ENCODE data around the gene NOTUM. TPM values are rescaled to one million over a fixed set of nuclear protein-coding genes. Genes with fewer than 3 reads are reported as not detected.

NOTUM gene
- total and polyA plus RNA-seq, 2 donors (not counting 1 experiment from before 2014, with no cell fraction given) = 0.02 to 0.50 TPM

GRCh38 chr17:81903415-81903831 lies 57.6 kb downstream of the NOTUM start:
- H3K9ac ChIP-seq (ENCODE audit: insufficient read depth, low read length) = no peak overlapping the region
- no peak overlapping the region for H3K4me3 ChIP-seq (replicated peaks in 1 of 4; ENCODE audit: control extremely low read depth in 1 of 4, insufficient read depth in 1 of 4, low read depth in 3 of 4, low read length in 4 of 4)
- no peak overlapping the region for H2AFZ ChIP-seq (ENCODE audit: low read length)
- no peaks in the 10 kb centered on the region for H3K27me3 ChIP-seq (ENCODE audit: control insufficient read depth, insufficient read depth, low read length)
- no peaks in the 10 kb centered on the region for H3K9me3 ChIP-seq (ENCODE audit: control insufficient read depth, insufficient read depth, low read depth, low read length)
- H3K79me2 ChIP-seq (ENCODE audit: control insufficient read depth, insufficient read depth, low read length) = no peaks in the 10 kb centered on the region
- peaks cover 32% of the 10 kb centered on the region for H3K36me3 ChIP-seq (ENCODE audit: control insufficient read depth, insufficient read depth, low read length)
- no peaks in the 10 kb centered on the region for H3K4me1 ChIP-seq (ENCODE audit: control insufficient read depth, extremely low read depth, insufficient read depth, low read length)
- no peak overlapping the region for H3K4me2 ChIP-seq (ENCODE audit: extremely low read depth, insufficient read depth, low read length)
- H3K27ac ChIP-seq (ENCODE audit: insufficient read depth, low read length) = no peak overlapping the region
- no peaks in the 10 kb centered on the region for H4K20me1 ChIP-seq (ENCODE audit: control insufficient read depth, extremely low read depth, insufficient read depth, low read length)
- no peak for DNase-seq (ENCODE audit: low read depth in 2 of 2)
- no peak for TF ChIP-seq EZH2 (IDR thresholded peaks at IDR 0.05; ENCODE audit: low read length, missing control alignments)

- H3K4me2 ChIP-seq (ENCODE audit: extremely low read depth, insufficient read depth, low read length) = peak overlapping the region; percentile 59
- no peaks in the 10 kb centered on the region for H3K9me3 ChIP-seq (ENCODE audit: control insufficient read depth, insufficient read depth, low read depth, low read length)
- peak overlapping the region in 1 of 4 experiments; percentile 42 for H3K4me3 ChIP-seq (replicated peaks in 1 of 4; ENCODE audit: control extremely low read depth in 1 of 4, insufficient read depth in 1 of 4, low read depth in 3 of 4, low read length in 4 of 4)
- H4K20me1 ChIP-seq (ENCODE audit: control insufficient read depth, extremely low read depth, insufficient read depth, low read length) = no peaks in the 10 kb centered on the region
- no peak for DNase-seq (ENCODE audit: low read depth in 2 of 2)
- H3K4me1 ChIP-seq (ENCODE audit: control insufficient read depth, extremely low read depth, insufficient read depth, low read length) = no peaks in the 10 kb centered on the region
- H3K79me2 ChIP-seq (ENCODE audit: control insufficient read depth, insufficient read depth, low read length) = no peaks in the 10 kb centered on the region
- no peak overlapping the region for H3K27ac ChIP-seq (ENCODE audit: insufficient read depth, low read length)
- TF ChIP-seq CTCF (conservative IDR thresholded peaks at IDR 0.05 in 1 of 2, IDR thresholded peaks at IDR 0.05 in 1 of 2; ENCODE audit: low read depth in 1 of 2, low read length in 2 of 2) (no peak), EZH2 (IDR thresholded peaks at IDR 0.05; ENCODE audit: low read length, missing control alignments) (no peak)
- no peaks in the 10 kb centered on the region for H3K27me3 ChIP-seq (ENCODE audit: control insufficient read depth, insufficient read depth, low read length)
- H3K36me3 ChIP-seq (ENCODE audit: control insufficient read depth, insufficient read depth, low read length) = peaks cover 30% of the 10 kb centered on the region
- H3K9ac ChIP-seq (ENCODE audit: insufficient read depth, low read length) = no peak overlapping the region
- no peak overlapping the region for H2AFZ ChIP-seq (ENCODE audit: low read length)
These were observed 58.2 kb downstream of the NOTUM start for GRCh38 chr17:81902653-81903414.

Other genes starting within 250 kb of the NOTUM start
- gene SLC25A10, start 248.9 kb downstream of the NOTUM start, total RNA-seq = 2.8 and 5.8 TPM in 2 replicates
- 3.7 and 10.1 TPM in 2 replicates for gene SLC25A10, start 248.9 kb downstream of the NOTUM start, polyA plus RNA-seq
- not detected in 2 replicates for gene GCGR, start 157.0 kb downstream of the NOTUM start, total RNA-seq
- gene GCGR, start 157.0 kb downstream of the NOTUM start, polyA plus RNA-seq = not detected in 2 replicates
- 108 and 118 TPM in 2 replicates for gene MCRIP1, start 127.9 kb downstream of the NOTUM start, total RNA-seq
- gene MCRIP1, start 127.9 kb downstream of the NOTUM start, polyA plus RNA-seq = 37.5 and 37.6 TPM in 2 replicates
- under 0.01 TPM in 1 of 2 replicates, not detected in the other for gene PPP1R27, start 126.1 kb downstream of the NOTUM start, total RNA-seq
- not detected in 2 replicates for gene PPP1R27, start 126.1 kb downstream of the NOTUM start, polyA plus RNA-seq
- 633 and 1,034 TPM in 2 replicates for gene P4HB, start 100.7 kb downstream of the NOTUM start, total RNA-seq
- 106 and 109 TPM in 2 replicates for gene P4HB, start 100.7 kb downstream of the NOTUM start, polyA plus RNA-seq
- 61.6 and 95.0 TPM in 2 replicates for gene ARHGDIA, start 89.8 kb downstream of the NOTUM start, total RNA-seq
- gene ARHGDIA, start 89.8 kb downstream of the NOTUM start, polyA plus RNA-seq = 164 and 254 TPM in 2 replicates
- 77.3 and 82.2 TPM in 2 replicates for gene ALYREF, start 69.6 kb downstream of the NOTUM start, total RNA-seq
- gene ALYREF, start 69.6 kb downstream of the NOTUM start, polyA plus RNA-seq = 41.6 and 81.5 TPM in 2 replicates
- gene ANAPC11, start 69.5 kb downstream of the NOTUM start, total RNA-seq = 144 and 175 TPM in 2 replicates
- 223 and 269 TPM in 2 replicates for gene ANAPC11, start 69.5 kb downstream of the NOTUM start, polyA plus RNA-seq
- gene NPB, start 58.9 kb downstream of the NOTUM start, total RNA-seq = 0.51 and 0.83 TPM in 2 replicates
- gene NPB, start 58.9 kb downstream of the NOTUM start, polyA plus RNA-seq = 0.19 and 0.31 TPM in 2 replicates
- 31.6 and 65.6 TPM in 2 replicates for gene PCYT2, start 49.8 kb downstream of the NOTUM start, total RNA-seq
- gene PCYT2, start 49.8 kb downstream of the NOTUM start, polyA plus RNA-seq = 46.0 and 61.1 TPM in 2 replicates
- gene SIRT7, start 43.0 kb downstream of the NOTUM start, total RNA-seq = 14.9 and 18.7 TPM in 2 replicates
- 3.3 and 4.4 TPM in 2 replicates for gene SIRT7, start 43.0 kb downstream of the NOTUM start, polyA plus RNA-seq
- 18.0 and 20.6 TPM in 2 replicates for gene MAFG, start 33.5 kb downstream of the NOTUM start, total RNA-seq
- 11.0 and 11.3 TPM in 2 replicates for gene MAFG, start 33.5 kb downstream of the NOTUM start, polyA plus RNA-seq
- 73.7 and 102 TPM in 2 replicates for gene PYCR1, start 23.9 kb downstream of the NOTUM start, total RNA-seq
- gene PYCR1, start 23.9 kb downstream of the NOTUM start, polyA plus RNA-seq = 34.2 and 56.8 TPM in 2 replicates
- gene MYADML2, start 14.0 kb downstream of the NOTUM start, total RNA-seq = not detected in 2 replicates
- gene MYADML2, start 14.0 kb downstream of the NOTUM start, polyA plus RNA-seq = not detected in 2 replicates
- gene ASPSCR1, start 16.4 kb upstream of the NOTUM start, total RNA-seq = 22.3 and 35.7 TPM in 2 replicates
- gene ASPSCR1, start 16.4 kb upstream of the NOTUM start, polyA plus RNA-seq = 6.3 and 8.3 TPM in 2 replicates
- 15.2 and 30.4 TPM in 2 replicates for gene CENPX, start 61.7 kb upstream of the NOTUM start, total RNA-seq
- 29.2 and 51.3 TPM in 2 replicates for gene CENPX, start 61.7 kb upstream of the NOTUM start, polyA plus RNA-seq
- 9.9 and 10.0 TPM in 2 replicates for gene LRRC45, start 62.1 kb upstream of the NOTUM start, total RNA-seq
- gene LRRC45, start 62.1 kb upstream of the NOTUM start, polyA plus RNA-seq = 2.3 and 3.8 TPM in 2 replicates
- 5.6 and 6.6 TPM in 2 replicates for gene RAC3, start 70.5 kb upstream of the NOTUM start, total RNA-seq
- gene RAC3, start 70.5 kb upstream of the NOTUM start, polyA plus RNA-seq = 4.3 and 4.7 TPM in 2 replicates
- gene DCXR, start 76.5 kb upstream of the NOTUM start, total RNA-seq = 38.3 and 43.6 TPM in 2 replicates
- 34.8 and 75.3 TPM in 2 replicates for gene DCXR, start 76.5 kb upstream of the NOTUM start, polyA plus RNA-seq
- 38.5 and 48.9 TPM in 2 replicates for gene RFNG, start 90.6 kb upstream of the NOTUM start, total RNA-seq
- 14.1 and 14.5 TPM in 2 replicates for gene RFNG, start 90.6 kb upstream of the NOTUM start, polyA plus RNA-seq
- gene GPS1, start 90.7 kb upstream of the NOTUM start, total RNA-seq = 67.0 and 76.6 TPM in 2 replicates
- 53.3 and 86.1 TPM in 2 replicates for gene GPS1, start 90.7 kb upstream of the NOTUM start, polyA plus RNA-seq
- 41.0 and 46.2 TPM in 2 replicates for gene DUS1L, start 104.6 kb upstream of the NOTUM start, total RNA-seq
- 24.6 and 40.9 TPM in 2 replicates for gene DUS1L, start 104.6 kb upstream of the NOTUM start, polyA plus RNA-seq
- gene FASN, start 137.0 kb upstream of the NOTUM start, total RNA-seq = 85.0 and 242 TPM in 2 replicates
- 36.8 and 84.2 TPM in 2 replicates for gene FASN, start 137.0 kb upstream of the NOTUM start, polyA plus RNA-seq